Heart right ventricle (tissue), 16 donors: ENCODE measurements around the gene ZZZ3. TPM values are rescaled to one million over a fixed set of nuclear protein-coding genes. Genes with fewer than 3 reads are reported as not detected.

Experiments used
- ATAC-seq, 8 donors: fragments of 200-7000 bp; cut with Tn5 transposase; one replicate each; pipeline ENCODE4 v1.9.1; 2020; ENCODE audit warnings: mild to moderate bottlenecking in 8 of 8, moderate library complexity in 8 of 8, moderate number of reproducible peaks in 1 of 8
- DNase-seq, 2 donors: peaks; one replicate each; pipeline ENCODE4 v3.0.0-alpha.2; 2020
- H3K27ac ChIP-seq, 10 donors: fragments of 200-600 bp; sonication (generic) in 2 of 10; one replicate each; pipeline versions ENCODE4 v1.5.0 to v1.8.0; 2020 to 2022; ENCODE audit warnings: mild to moderate bottlenecking in 3 of 10
- H3K27me3 ChIP-seq, 7 donors: fragments of 200-600 bp; one replicate each; pipeline ENCODE4 v1.8.0; 2021 to 2022; ENCODE audit warnings: mild to moderate bottlenecking in 2 of 7
- H3K36me3 ChIP-seq, 9 donors: fragments of 200-600 bp; sonication (generic) in 1 of 9; one replicate each; pipeline versions ENCODE4 v1.5.0 to v1.8.0; 2020 to 2022; ENCODE audit warnings: mild to moderate bottlenecking in 2 of 9
- H3K4me1 ChIP-seq, 9 donors: fragments of 200-600 bp; sonication (generic) in 1 of 9; one replicate each; pipeline versions ENCODE4 v1.5.0 to v1.8.0; 2020 to 2022; ENCODE audit warnings: mild to moderate bottlenecking in 4 of 9
- H3K4me3 ChIP-seq, 10 donors: fragments of 200-600 bp; sonication (generic) in 2 of 10; one replicate each; pipeline versions ENCODE4 v1.5.0 to v1.8.0; 2020 to 2022; ENCODE audit warnings: mild to moderate bottlenecking in 7 of 10, moderate library complexity in 2 of 10
- H3K9me3 ChIP-seq, 11 donors: fragments of 200-600 bp in 10 of 11; sonication (generic) in 2 of 11; one replicate each; pipeline versions ENCODE4 v1.5.0 to v1.8.0; 2013 to 2022; ENCODE audit warnings: mild to moderate bottlenecking in 2 of 11, control low read depth in 1 of 11, moderate library complexity in 1 of 11
- CTCF ChIP-seq, 9 donors: fragments of 200-600 bp; sonication (generic) in 2 of 9; IDR thresholded peaks; one replicate each; pipeline versions ENCODE4 v1.5.0 to v1.8.0; 2021 to 2022; ENCODE audit warnings: antibody characterized with exemption in 9 of 9, mild to moderate bottlenecking in 5 of 9, moderate library complexity in 1 of 9
- WGBS, 2 donors: extraction: QIAGEN DNeasy Blood & Tissue Kit; methylation state at CpG; one replicate each; pipeline ENCODE4 v1.1.7; 2013; ENCODE audit warnings: inconsistent platforms in 1 of 2; 5-methylcytosine and 5-hydroxymethylcytosine counted together
- intact Hi-C, 10 donors: fragments of 100-400 bp; cut with DNase I; formaldehyde crosslinking; loops; one replicate each; pipeline versions ENCODE4 v1.11.1 to v1.14.2; 2022
- polyA plus RNA-seq, 2 donors: library from polyadenylated mRNA; stranded (reverse); fragments of 200-250 nt; gene quantifications; one replicate each; pipeline ENCODE4 v1.2.3, GENCODE V29; 2013
- total RNA-seq, 10 donors: library from RNA; stranded (reverse); fragmentation: NEBNext Ultra II Directional in 3 of 10; extraction: Animal tissue kit (Norgen Biotek cat#: 25700) in 3 of 10; gene quantifications; one replicate each; pipeline versions ENCODE4 v1.2.1 to v1.2.4, GENCODE V29; 2021 to 2023
- donor health status: Arrhythmogenic right ventricular cardiomyopathy.
- donor health status: ischemic (EF 13 %, LVEDD 7.1; RV severe dilation, severe dysfunction).
- donor health status: healthy with polysubstance abuse.
- donor health status: DM: no; HTN: yes; CAD: no.
- donor health status: DM: no; HTN: no; CAD: no.
- donor health status: ischemic (EF 25% LVEDD 6.9; RV normal size, moderate dysfunction).
- donor health status: ischemic (EF 25% LVEDD 5.7; RV mildly dilated, moderate dysfunction).
- donor health status: healthy.
- donor health status: DM: yes; HTN: yes; CAD: no.
- donor health status: Ischemic cardiomyopathy.
- donor health status: ischemic (EF 35%, LVEDD 5.7; RV mildly dilated, moderate dysfunction).
- donor health status: nonischemic (EF 11% LVEDD 7.7; RV severe dilation, severe dysfunction).
- donor health status: DM: yes; HTN: yes; CAD: no.
- donor health status: PGD.
- donor health status: ischemic (EF 29% LVEDD 5.4; RV normal size, mild dysfunction).
- donor health status: nonischemic (EF 23%, LVEDD 6.1; RV moderate dilation, normal function).

ZZZ3 gene
- total and polyA plus RNA-seq, 12 donors = 6.5 to 39.3 (median 33.3) TPM

DNA sequence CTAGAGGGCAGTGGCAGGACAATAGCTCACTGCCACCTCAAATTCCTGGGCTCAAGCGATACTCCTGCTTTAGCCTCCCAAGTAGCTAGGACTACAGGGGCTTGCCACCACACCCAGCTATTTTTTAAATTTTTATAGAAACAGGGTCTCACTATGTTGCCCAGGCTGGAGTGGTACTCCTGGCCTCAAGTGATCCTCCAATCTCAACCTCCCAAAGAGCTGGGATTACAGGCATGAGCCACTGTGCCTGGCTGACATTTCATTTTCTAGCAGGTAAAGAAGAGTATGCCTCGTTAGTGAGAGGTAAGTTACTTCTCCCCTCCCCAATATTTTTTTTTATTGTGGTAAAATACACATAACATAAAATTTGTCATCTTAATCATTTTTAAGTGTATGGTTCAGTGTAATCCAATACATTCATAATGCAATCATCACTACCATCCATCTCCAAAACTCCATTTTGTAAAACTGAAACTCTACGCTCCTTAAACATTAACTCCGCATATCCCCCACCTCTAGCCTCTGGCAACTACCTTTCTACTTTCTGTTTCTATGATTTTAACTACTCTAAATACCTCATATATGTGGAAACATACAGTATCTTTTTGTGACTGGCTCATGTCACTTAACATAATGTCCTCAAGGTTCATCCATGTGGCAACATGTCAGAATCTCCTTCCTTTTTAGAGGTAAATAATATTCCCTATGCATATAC is 22.4 kb downstream of the ZZZ3 start:
- H3K4me1 ChIP-seq = peaks cover 0 to 18% (median 7%) of the 10 kb centered on the region in 9 donors
- DNase-seq (no peak), ATAC-seq (no peak)
- H3K9me3 ChIP-seq = peaks cover 0 to 4% (median 0%) of the 10 kb centered on the region in 11 donors
- 74 to 97% methylated on average over 4 of the region's 4 CpGs for WGBS, 2 donors
- no peak for TF ChIP-seq CTCF (IDR thresholded peaks at IDR 0.05)
- H3K4me3 ChIP-seq = no peak overlapping the region
- H3K27ac ChIP-seq = no peak overlapping the region
- no peaks in the 10 kb centered on the region for H3K27me3 ChIP-seq
- intact Hi-C loops = no loop called here
- H3K36me3 ChIP-seq = no peaks in the 10 kb centered on the region

DNA sequence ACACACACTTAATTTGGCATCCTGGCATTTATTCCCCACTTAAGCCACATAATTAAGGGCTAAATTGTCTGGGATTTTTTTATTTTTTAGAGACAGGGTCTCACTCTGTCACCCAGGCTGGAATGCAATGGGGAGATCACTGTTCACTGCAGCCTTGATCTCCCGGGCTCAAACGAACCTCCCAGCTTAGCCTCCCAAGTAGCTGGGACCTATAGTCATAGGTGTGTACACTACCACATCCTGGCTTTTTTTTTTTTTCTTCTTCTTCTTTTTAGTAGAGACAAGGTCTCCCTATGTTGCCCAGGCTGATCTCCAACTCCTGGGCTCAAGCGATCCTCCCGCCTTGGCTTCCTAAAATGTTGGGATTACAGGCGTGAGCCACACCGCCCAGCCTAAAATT is 24.2 kb downstream of the ZZZ3 start:
- intact Hi-C loops = no loop called here
- Histone ChIP-seq H3K4me3 (no peak overlapping the region), H3K27me3 (no peaks in the 10 kb centered on the region), H3K27ac (no peak overlapping the region), H3K36me3 (no peaks in the 10 kb centered on the region), H3K4me1 (peaks cover 0 to 6% (median 0%) of the 10 kb centered on the region in 9 donors), H3K9me3 (peaks cover 0 to 10% (median 0%) of the 10 kb centered on the region in 11 donors)
- no peak for DNase-seq
- WGBS, 2 donors = 98% methylated on average over 6 of the region's 6 CpGs
- ATAC-seq = no peak
- TF ChIP-seq CTCF (IDR thresholded peaks at IDR 0.05) = no peak

DNA sequence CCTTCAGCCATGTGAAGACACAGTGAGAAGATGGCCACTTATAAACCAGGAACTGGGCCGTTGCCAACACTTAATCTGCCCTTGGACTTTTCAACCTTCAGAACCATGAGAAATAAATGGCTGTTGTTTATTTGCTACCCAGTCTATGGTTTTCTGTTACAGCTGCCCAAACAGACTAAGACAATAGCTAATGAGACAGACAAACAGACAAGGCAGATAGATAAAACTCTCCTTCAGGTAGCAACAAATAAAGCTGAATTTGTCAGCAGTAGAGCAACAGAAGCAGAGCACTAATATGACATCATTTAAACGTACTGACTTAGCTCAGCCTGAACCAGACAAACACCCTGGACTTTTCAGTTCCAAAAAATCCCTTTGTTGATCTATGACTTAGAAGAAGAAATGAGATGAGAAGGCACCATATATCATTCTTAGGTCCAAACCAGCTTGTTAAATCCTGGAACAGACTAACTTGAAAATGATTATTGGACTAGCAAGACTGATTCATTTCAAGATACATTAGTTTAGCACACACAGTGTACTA is 27.0 kb downstream of the ZZZ3 start:
- ATAC-seq (peak in 1 of 8 donors; percentile 10), DNase-seq (no peak)
- H3K4me3 ChIP-seq = no peak overlapping the region
- no peaks in the 10 kb centered on the region for H3K27me3 ChIP-seq
- peaks cover 0 to 19% (median 6%) of the 10 kb centered on the region in 11 donors for H3K9me3 ChIP-seq
- 55 to 58% methylated on average over 2 of the region's 2 CpGs for WGBS, 2 donors
- TF ChIP-seq CTCF (IDR thresholded peaks at IDR 0.05) = no peak
- no peak overlapping the region for H3K27ac ChIP-seq
- H3K36me3 ChIP-seq = peaks cover 0 to 4% (median 0%) of the 10 kb centered on the region in 9 donors
- intact Hi-C loops = no loop called here
- H3K4me1 ChIP-seq = peaks cover 0 to 7% (median 0%) of the 10 kb centered on the region in 9 donors

DNA sequence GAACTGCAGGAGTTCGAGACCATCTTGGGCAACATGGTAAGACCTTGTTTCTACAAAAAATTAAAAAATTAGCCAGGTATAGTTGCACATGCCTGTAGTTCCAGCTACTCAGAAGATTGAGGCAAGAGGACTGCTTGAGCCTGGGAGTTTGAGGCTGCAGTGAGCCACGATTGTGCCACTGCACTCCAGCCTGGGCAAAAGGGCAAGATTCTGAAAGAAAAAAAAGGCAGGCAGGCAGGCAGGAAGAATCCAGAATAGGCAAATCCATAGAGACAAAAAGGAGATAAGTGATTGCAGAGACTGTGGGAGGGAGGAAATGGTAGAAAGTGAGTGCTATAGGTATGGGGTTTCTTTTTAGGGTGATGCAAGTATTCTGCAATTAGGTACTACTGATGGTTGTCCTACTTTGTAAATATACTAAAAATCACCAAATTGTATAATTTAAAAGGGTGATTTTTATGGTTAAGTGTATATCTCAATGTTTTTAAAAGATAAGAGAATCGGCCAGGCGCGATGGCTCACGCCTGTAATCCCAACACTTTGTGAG is 29.4 kb downstream of the ZZZ3 start:
- no peak overlapping the region for H3K27ac ChIP-seq
- WGBS, 2 donors = 86 to 87% methylated on average over 6 of the region's 6 CpGs
- TF ChIP-seq CTCF (IDR thresholded peaks at IDR 0.05) = no peak
- intact Hi-C loops = no loop called here
- ATAC-seq = no peak
- H3K27me3 ChIP-seq = no peaks in the 10 kb centered on the region
- H3K4me3 ChIP-seq = no peak overlapping the region
- H3K4me1 ChIP-seq = peaks cover 0 to 7% (median 0%) of the 10 kb centered on the region in 9 donors
- no peak for DNase-seq
- peaks cover 0 to 4% (median 0%) of the 10 kb centered on the region in 9 donors for H3K36me3 ChIP-seq
- H3K9me3 ChIP-seq = peaks cover 0 to 44% (median 25%) of the 10 kb centered on the region in 11 donors
